ENCODE measurements around the gene XKR7. TPM values are rescaled to one million over a fixed set of nuclear protein-coding genes. Genes with fewer than 3 reads are reported as not detected.
A peak's percentile ranks its signal among the peaks of the same experiment; 100 is the strongest.

Gene XKR7
- total RNA-seq, 1 experiment from 2014 or later = 1.3 TPM

GRCh38 chr20:31991339-31991705, 23.4 kb downstream of the XKR7 start:
- Histone ChIP-seq H3K27me3 (ENCODE audit: insufficient read depth, low read length) (peaks cover 3% of the 10 kb centered on the region; the same call in 1 of the 2 replicates), H3K79me1 (ENCODE audit: insufficient read depth, low read depth, low read length, poor library complexity, severe bottlenecking) (no peaks in the 10 kb centered on the region), H2BK20ac (ENCODE audit: low read depth, low read length, poor library complexity, severe bottlenecking) (no peak overlapping the region), H2BK15ac (ENCODE audit: low read depth, low read length) (no peak overlapping the region), H3K4ac (ENCODE audit: low read depth, low read length) (no peak overlapping the region), H3K23ac (ENCODE audit: insufficient read length, low read depth, low read length) (no peak overlapping the region), H3T11ph (ENCODE audit: low read length) (no peak overlapping the region), H3K9ac (ENCODE audit: extremely low read depth, insufficient read length, low read length) (no peak overlapping the region), H3K9me3 (ENCODE audit: control insufficient read depth, low read depth, low read length) (no peaks in the 10 kb centered on the region), H3K79me2 (ENCODE audit: insufficient read depth, low read length) (no peaks in the 10 kb centered on the region), H4K5ac (ENCODE audit: insufficient read length, low read depth, low read length) (no peak overlapping the region), H3K23me2 (ENCODE audit: insufficient read length, low read depth, low read length, poor library complexity, severe bottlenecking) (no peaks in the 10 kb centered on the region), H4K20me1 (ENCODE audit: control insufficient read depth, insufficient read depth, insufficient read length) (no peaks in the 10 kb centered on the region), H3K14ac (ENCODE audit: insufficient read depth, low read length) (no peak overlapping the region), H2BK5ac (ENCODE audit: insufficient read length, low read length) (no peak overlapping the region), H2AFZ (ENCODE audit: low read length) (no peak overlapping the region), H3K4me1 (ENCODE audit: insufficient read depth, low read length) (no peaks in the 10 kb centered on the region), H4K91ac (ENCODE audit: insufficient read length, low read depth, low read length) (no peak overlapping the region), H2BK12ac (ENCODE audit: insufficient read length, low read depth, low read length) (no peak overlapping the region), H3K4me2 (ENCODE audit: insufficient read depth, insufficient read length, low read length) (no peak overlapping the region), H3K27ac (ENCODE audit: insufficient read length, low read depth, low read length) (no peak overlapping the region), H3K18ac (ENCODE audit: insufficient read length, low read depth, low read length) (no peak overlapping the region), H3K56ac (ENCODE audit: insufficient read length, low read depth, low read length) (no peak overlapping the region), H2AK5ac (ENCODE audit: insufficient read length, low read length) (no peak overlapping the region), H4K8ac (replicated peaks; ENCODE audit: insufficient read length, low read depth, low read length) (no peak overlapping the region), H2BK120ac (ENCODE audit: low read depth, low read length, poor library complexity, severe bottlenecking) (no peak overlapping the region)
- Mint-ChIP-seq H3K27ac (peak overlapping the region in 1 of 3 experiments; percentile 20; a peak in 1 of 7 replicates), H3K36me3 (ENCODE audit: insufficient read depth in 1 of 3, low read depth in 3 of 3) (no peaks in the 10 kb centered on the region; a peak in 1 of 7 replicates), H3K4me3 (no peak overlapping the region), H3K9me3 (no peaks in the 10 kb centered on the region), H3K4me1 (peaks cover 2 to 14% of the 10 kb centered on the region in 2 experiments; a peak in 3 of 4 replicates), H3K27me3 (ENCODE audit: low read depth) (peaks cover 49% of the 10 kb centered on the region)
- TF ChIP-seq, protein P1, sequence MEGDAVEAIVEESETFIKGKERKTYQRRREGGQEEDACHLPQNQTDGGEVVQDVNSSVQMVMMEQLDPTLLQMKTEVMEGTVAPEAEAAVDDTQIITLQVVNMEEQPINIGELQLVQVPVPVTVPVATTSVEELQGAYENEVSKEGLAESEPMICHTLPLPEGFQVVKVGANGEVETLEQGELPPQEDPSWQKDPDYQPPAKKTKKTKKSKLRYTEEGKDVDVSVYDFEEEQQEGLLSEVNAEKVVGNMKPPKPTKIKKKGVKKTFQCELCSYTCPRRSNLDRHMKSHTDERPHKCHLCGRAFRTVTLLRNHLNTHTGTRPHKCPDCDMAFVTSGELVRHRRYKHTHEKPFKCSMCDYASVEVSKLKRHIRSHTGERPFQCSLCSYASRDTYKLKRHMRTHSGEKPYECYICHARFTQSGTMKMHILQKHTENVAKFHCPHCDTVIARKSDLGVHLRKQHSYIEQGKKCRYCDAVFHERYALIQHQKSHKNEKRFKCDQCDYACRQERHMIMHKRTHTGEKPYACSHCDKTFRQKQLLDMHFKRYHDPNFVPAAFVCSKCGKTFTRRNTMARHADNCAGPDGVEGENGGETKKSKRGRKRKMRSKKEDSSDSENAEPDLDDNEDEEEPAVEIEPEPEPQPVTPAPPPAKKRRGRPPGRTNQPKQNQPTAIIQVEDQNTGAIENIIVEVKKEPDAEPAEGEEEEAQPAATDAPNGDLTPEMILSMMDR (conservative IDR thresholded peaks at IDR 0.05) = no peak
- DNase-seq = no peak
- no CpG with 5 or more reads among the region's 1 CpG for WGBS (ENCODE audit: extremely low coverage, insufficient read length, low lambda C conversion rate)

Measured in H9 (cell line).